Astrocyte of the spinal cord (primary cell): ENCODE data around the gene TBCA.

Experiments used
- DNase-seq: peaks from one replicate; pipeline ENCODE4 v3.0.0; 2011; ENCODE audit warnings: low read depth, low spot score
- H3K4me3 ChIP-seq: 2 replicates; pipeline ENCODE4 v1.5.1; 2011; ENCODE audit warnings: low read depth, mild to moderate bottlenecking, low read length, moderate library complexity
- CTCF ChIP-seq: IDR thresholded peaks from 2 replicates; pipeline ENCODE4 v1.5.1; 2012; ENCODE audit warnings: low read depth, mild to moderate bottlenecking, low read length, inconsistent platforms
- in situ Hi-C: cut with HindIII; loops from 2 replicates; pipeline ENCODE4 v1.10.0; 2017; ENCODE audit warnings: low sequenced_read_pairs

TBCA gene

GRCh38 chr5:77781076-77781475 is 4.9 kb upstream of the TBCA start:
- no peak for TF ChIP-seq CTCF
- in situ Hi-C loops, result no loop called here

GRCh38 chr5:77778881-77779438 is 2.8 kb upstream of the TBCA start:
- TF ChIP-seq CTCF, result no peak
- in situ Hi-C loops, result no loop called here
- no peak for DNase-seq
- H3K4me3 ChIP-seq, result no peak overlapping the region

More at GRCh38 chr5:77781076-77781475, 4.9 kb upstream of the TBCA start:
- no peak for DNase-seq
- H3K4me3 ChIP-seq, result no peak overlapping the region

GRCh38 chr5:77778398-77778797 is 2.3 kb upstream of the TBCA start:
- in situ Hi-C loops, result no loop called here
- no peak overlapping the region for H3K4me3 ChIP-seq
- DNase-seq, result no peak
- TF ChIP-seq CTCF, result no peak

GRCh38 chr5:77777911-77778310 is 1.8 kb upstream of the TBCA start:
- in situ Hi-C loops, result no loop called here
- no peak for DNase-seq
- H3K4me3 ChIP-seq, result no peak overlapping the region
- no peak for TF ChIP-seq CTCF

- H3K4me3 ChIP-seq, result no peak overlapping the region
- no peak for DNase-seq
- TF ChIP-seq CTCF, result no peak
- in situ Hi-C loops, result no loop called here
Observed at GRCh38 chr5:77777281-77777892, 1.2 kb upstream of the TBCA start.

GRCh38 chr5:77776554-77777206 is 541 bp upstream of the TBCA start:
- in situ Hi-C loops, result no loop called here
- no peak for TF ChIP-seq CTCF
- no peak for DNase-seq

More at GRCh38 chr5:77776554-77777206, 541 bp upstream of the TBCA start:
- peak overlapping the region; percentile 63 for H3K4me3 ChIP-seq
